GM23338 (cell line): ENCODE measurements around the gene SACM1L. TPM values are rescaled to one million over a fixed set of nuclear protein-coding genes. Genes with fewer than 3 reads are reported as not detected.

ENCODE experiments used
- ATAC-seq: fragments of 200-7000 bp; cut with Tn5 transposase; 3 replicates; pipeline ENCODE4 v1.9.1; 2020
- DNase-seq: peaks from one replicate; pipeline ENCODE4 v3.0.0-alpha.2; 2015; ENCODE audit warnings: low spot score
- H2AFZ ChIP-seq: fragments of 200-600 bp; sonication (generic); 2 replicates; pipeline ENCODE4 v1.8.0; 2016; ENCODE audit warnings: antibody characterized with exemption, mild to moderate bottlenecking, moderate library complexity
- H3F3A ChIP-seq: fragments of 200-600 bp; sonication (generic); replicated peaks from 2 replicates; pipeline ENCODE4 v1.8.0; 2017; ENCODE audit warnings: antibody characterized with exemption, mixed run types, low read depth
- H3K27ac ChIP-seq: fragments of 200-600 bp; sonication (generic); 2 replicates; pipeline ENCODE4 v1.6.1; 2016; ENCODE audit warnings: low read depth
- H3K27me3 ChIP-seq: fragments of 200-600 bp; sonication (generic); 2 replicates; pipeline ENCODE4 v1.8.0; 2016; ENCODE audit warnings: mild to moderate bottlenecking, mixed run types, moderate library complexity; ENCODE audit not compliant: insufficient read depth
- H3K36me3 ChIP-seq: fragments of 200-600 bp; sonication (generic); 2 replicates; pipeline ENCODE4 v1.8.0; 2016; ENCODE audit warnings: mild to moderate bottlenecking; ENCODE audit not compliant: insufficient read depth
- H3K4me1 ChIP-seq: fragments of 200-600 bp; sonication (generic); 2 replicates; pipeline ENCODE4 v1.8.0; 2016; ENCODE audit warnings: mild to moderate bottlenecking, moderate library complexity; ENCODE audit not compliant: insufficient read depth
- H3K4me2 ChIP-seq: fragments of 200-600 bp; sonication (generic); 2 replicates; pipeline ENCODE4 v1.7.1; 2017; ENCODE audit warnings: mixed run types
- H3K4me3 ChIP-seq: fragments of 200-600 bp; sonication (generic); 2 replicates; pipeline ENCODE4 v1.6.1; 2016; ENCODE audit warnings: mixed run types
- H3K79me2 ChIP-seq: fragments of 200-600 bp; sonication (generic); replicated peaks from 2 replicates; pipeline ENCODE4 v1.8.0; 2017; ENCODE audit warnings: mild to moderate bottlenecking; ENCODE audit not compliant: insufficient read depth
- H3K9me2 ChIP-seq: fragments of 200-600 bp; sonication (generic); 2 replicates; pipeline ENCODE4 v1.8.0; 2017; ENCODE audit not compliant: insufficient read depth
- H4K20me1 ChIP-seq: fragments of 200-600 bp; sonication (generic); replicated peaks from 2 replicates; pipeline ENCODE4 v1.8.0; 2017; ENCODE audit warnings: mild to moderate bottlenecking; ENCODE audit not compliant: insufficient read depth
- H3K27ac Mint-ChIP-seq: 2 replicates; pipeline ENCODE4 v1.8.0; 2020; ENCODE audit warnings: inconsistent platforms, mild to moderate bottlenecking, moderate library complexity, mixed read lengths
- H3K27me3 Mint-ChIP-seq: 3 replicates; pipeline ENCODE4 v1.8.0; 2022; ENCODE audit warnings: low read depth, mild to moderate bottlenecking, moderate library complexity, mixed read lengths, inconsistent platforms; ENCODE audit not compliant: insufficient read depth, poor library complexity
- H3K36me3 Mint-ChIP-seq: 3 replicates; pipeline ENCODE4 v1.8.0; 2021; ENCODE audit warnings: low read depth, mild to moderate bottlenecking, inconsistent platforms, moderate library complexity, mixed read lengths
- H3K4me1 Mint-ChIP-seq: 3 replicates; pipeline ENCODE4 v1.8.0; 2020; ENCODE audit warnings: mild to moderate bottlenecking, inconsistent platforms, mixed read lengths
- H3K4me3 Mint-ChIP-seq: 3 replicates; pipeline ENCODE4 v1.8.0; 2021; ENCODE audit warnings: moderate library complexity, mild to moderate bottlenecking, inconsistent platforms, mixed read lengths
- H3K9me3 Mint-ChIP-seq: 3 replicates; pipeline ENCODE4 v1.8.0; 2020; ENCODE audit warnings: moderate library complexity, mild to moderate bottlenecking, inconsistent platforms, mixed read lengths
- EZH2 ChIP-seq: fragments of 200-600 bp; sonication (generic); IDR thresholded peaks from one replicate; pipeline ENCODE4 v1.8.0; 2017; ENCODE audit warnings: antibody characterized with exemption, mild to moderate bottlenecking, low read depth; ENCODE audit not compliant: unreplicated experiment
- EZH2phosphoT487 ChIP-seq: fragments of 200-600 bp; sonication (generic); IDR thresholded peaks from one replicate; pipeline ENCODE4 v1.8.1; 2018; ENCODE audit warnings: antibody characterized with exemption; ENCODE audit not compliant: unreplicated experiment
- STAT1 ChIP-seq: IDR thresholded peaks from one replicate; pipeline ENCODE4 v1.6.1; 2016; ENCODE audit warnings: antibody characterized with exemption; ENCODE audit not compliant: unreplicated experiment
- ZNF114 ChIP-seq: fragments of 250-450 bp; sonication (Bioruptor Pico); IDR thresholded peaks from 2 replicates; pipeline ENCODE4 v1.5.0; 2020; ENCODE audit warnings: mild to moderate bottlenecking, moderate library complexity
- ZNF462 ChIP-seq: fragments of 250-450 bp; sonication (Bioruptor Pico); IDR thresholded peaks from 2 replicates; pipeline ENCODE4 v1.5.0; 2020; ENCODE audit warnings: mild to moderate bottlenecking, moderate library complexity
- polyA plus RNA-seq: library from polyadenylated mRNA; unstranded; fragments of >200 nt; fragmentation: Nextera tagmentation; extraction: Ambion mirVana; gene quantifications from 2 replicates; pipeline ENCODE4 v1.2.1, GENCODE V29; 2016
- total RNA-seq: library from RNA; depleted of rRNA; stranded (reverse); fragments of >200 nt; shearing (Covaris generic); gene quantifications from 2 replicates; pipeline ENCODE4 v1.2.3, GENCODE V29; 2014
- TF ChIP-seq, protein P1 (sequence below): IDR thresholded peaks from one replicate; pipeline ENCODE4 v1.6.1; 2018; ENCODE audit warnings: antibody characterized with exemption; ENCODE audit not compliant: unreplicated experiment
- TF ChIP-seq, protein P2 (sequence below), 2 experiments: fragments of 200-600 bp in 1 of 2; sonication (generic) in 1 of 2; conservative IDR thresholded peaks; 2 replicates each; pipeline versions ENCODE4 v1.5.1 to v1.6.1; 2016 to 2017; ENCODE audit warnings: antibody characterized with exemption in 2 of 2, low read depth in 2 of 2, mild to moderate bottlenecking in 2 of 2, moderate library complexity in 1 of 2
- TF ChIP-seq, protein P3 (sequence below): IDR thresholded peaks from 2 replicates; pipeline ENCODE4 v1.6.1; 2016; ENCODE audit warnings: antibody characterized with exemption

SACM1L gene
- total and polyA plus RNA-seq, 2 experiments from 2014 or later: 43.5 to 97.8 TPM

GRCh38 chr3:45790596-45790995 lies 101.4 kb downstream of the SACM1L start (continued):
- TF ChIP-seq, protein P1, sequence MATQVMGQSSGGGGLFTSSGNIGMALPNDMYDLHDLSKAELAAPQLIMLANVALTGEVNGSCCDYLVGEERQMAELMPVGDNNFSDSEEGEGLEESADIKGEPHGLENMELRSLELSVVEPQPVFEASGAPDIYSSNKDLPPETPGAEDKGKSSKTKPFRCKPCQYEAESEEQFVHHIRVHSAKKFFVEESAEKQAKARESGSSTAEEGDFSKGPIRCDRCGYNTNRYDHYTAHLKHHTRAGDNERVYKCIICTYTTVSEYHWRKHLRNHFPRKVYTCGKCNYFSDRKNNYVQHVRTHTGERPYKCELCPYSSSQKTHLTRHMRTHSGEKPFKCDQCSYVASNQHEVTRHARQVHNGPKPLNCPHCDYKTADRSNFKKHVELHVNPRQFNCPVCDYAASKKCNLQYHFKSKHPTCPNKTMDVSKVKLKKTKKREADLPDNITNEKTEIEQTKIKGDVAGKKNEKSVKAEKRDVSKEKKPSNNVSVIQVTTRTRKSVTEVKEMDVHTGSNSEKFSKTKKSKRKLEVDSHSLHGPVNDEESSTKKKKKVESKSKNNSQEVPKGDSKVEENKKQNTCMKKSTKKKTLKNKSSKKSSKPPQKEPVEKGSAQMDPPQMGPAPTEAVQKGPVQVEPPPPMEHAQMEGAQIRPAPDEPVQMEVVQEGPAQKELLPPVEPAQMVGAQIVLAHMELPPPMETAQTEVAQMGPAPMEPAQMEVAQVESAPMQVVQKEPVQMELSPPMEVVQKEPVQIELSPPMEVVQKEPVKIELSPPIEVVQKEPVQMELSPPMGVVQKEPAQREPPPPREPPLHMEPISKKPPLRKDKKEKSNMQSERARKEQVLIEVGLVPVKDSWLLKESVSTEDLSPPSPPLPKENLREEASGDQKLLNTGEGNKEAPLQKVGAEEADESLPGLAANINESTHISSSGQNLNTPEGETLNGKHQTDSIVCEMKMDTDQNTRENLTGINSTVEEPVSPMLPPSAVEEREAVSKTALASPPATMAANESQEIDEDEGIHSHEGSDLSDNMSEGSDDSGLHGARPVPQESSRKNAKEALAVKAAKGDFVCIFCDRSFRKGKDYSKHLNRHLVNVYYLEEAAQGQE: no peak

DNA sequence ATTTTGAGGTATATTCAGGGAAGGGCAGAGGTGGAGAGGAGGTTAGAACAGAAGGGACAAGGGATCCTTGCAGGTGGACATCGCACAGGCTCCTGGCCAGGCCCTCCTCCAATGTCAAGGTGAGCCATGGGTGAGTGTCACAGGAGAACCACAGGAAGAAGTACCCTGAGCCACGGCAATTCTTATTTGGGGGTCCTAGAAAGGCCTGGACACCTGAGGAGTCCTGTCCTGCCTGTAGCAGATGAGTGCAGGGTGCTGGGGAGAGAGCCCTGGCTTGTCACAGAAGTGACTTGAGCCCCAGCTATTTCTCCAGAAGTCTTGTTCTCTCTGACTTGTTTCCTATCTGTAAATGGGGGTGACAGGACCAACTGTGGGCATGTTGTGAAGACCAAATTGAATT lies 102.8 kb downstream of the SACM1L start:
- no peaks in the 10 kb centered on the region for H3K79me2 ChIP-seq
- peaks cover 20% of the 10 kb centered on the region; the same call in 2 of the 3 replicates for H3K9me3 Mint-ChIP-seq
- H3K27me3 Mint-ChIP-seq: peaks cover 22% of the 10 kb centered on the region
- no peaks in the 10 kb centered on the region for H3K36me3 ChIP-seq
- H3K4me2 ChIP-seq: no peak overlapping the region
- no peak overlapping the region for H2AFZ ChIP-seq
- no peak overlapping the region for H3K4me3 ChIP-seq
- H3K9me2 ChIP-seq: no peaks in the 10 kb centered on the region
- H3K27me3 ChIP-seq: peaks cover 40% of the 10 kb centered on the region
- H3K4me1 ChIP-seq: peaks cover 9% of the 10 kb centered on the region
- no peaks in the 10 kb centered on the region for H4K20me1 ChIP-seq
- H3F3A ChIP-seq: no peaks in the 10 kb centered on the region
- ATAC-seq (no peak), DNase-seq (no peak)
- peaks cover 8% of the 10 kb centered on the region; the same call in 1 of the 3 replicates for H3K36me3 Mint-ChIP-seq
- peaks cover 12% of the 10 kb centered on the region for H3K4me1 Mint-ChIP-seq
- no peak overlapping the region for H3K27ac Mint-ChIP-seq
- H3K4me3 Mint-ChIP-seq: no peak overlapping the region
- no peak overlapping the region for H3K27ac ChIP-seq
- TF ChIP-seq, protein P2, sequence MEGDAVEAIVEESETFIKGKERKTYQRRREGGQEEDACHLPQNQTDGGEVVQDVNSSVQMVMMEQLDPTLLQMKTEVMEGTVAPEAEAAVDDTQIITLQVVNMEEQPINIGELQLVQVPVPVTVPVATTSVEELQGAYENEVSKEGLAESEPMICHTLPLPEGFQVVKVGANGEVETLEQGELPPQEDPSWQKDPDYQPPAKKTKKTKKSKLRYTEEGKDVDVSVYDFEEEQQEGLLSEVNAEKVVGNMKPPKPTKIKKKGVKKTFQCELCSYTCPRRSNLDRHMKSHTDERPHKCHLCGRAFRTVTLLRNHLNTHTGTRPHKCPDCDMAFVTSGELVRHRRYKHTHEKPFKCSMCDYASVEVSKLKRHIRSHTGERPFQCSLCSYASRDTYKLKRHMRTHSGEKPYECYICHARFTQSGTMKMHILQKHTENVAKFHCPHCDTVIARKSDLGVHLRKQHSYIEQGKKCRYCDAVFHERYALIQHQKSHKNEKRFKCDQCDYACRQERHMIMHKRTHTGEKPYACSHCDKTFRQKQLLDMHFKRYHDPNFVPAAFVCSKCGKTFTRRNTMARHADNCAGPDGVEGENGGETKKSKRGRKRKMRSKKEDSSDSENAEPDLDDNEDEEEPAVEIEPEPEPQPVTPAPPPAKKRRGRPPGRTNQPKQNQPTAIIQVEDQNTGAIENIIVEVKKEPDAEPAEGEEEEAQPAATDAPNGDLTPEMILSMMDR (conservative IDR thresholded peaks at IDR 0.05; ENCODE audit: low read depth in 2 of 2): no peak
- TF ChIP-seq STAT1 (no peak), EZH2phosphoT487 (no peak), ZNF462 (CRISPR knock-in tag) (no peak), ZNF114 (CRISPR knock-in tag) (no peak), EZH2 (no peak)
- TF ChIP-seq, protein P1: no peak
- TF ChIP-seq, protein P3, sequence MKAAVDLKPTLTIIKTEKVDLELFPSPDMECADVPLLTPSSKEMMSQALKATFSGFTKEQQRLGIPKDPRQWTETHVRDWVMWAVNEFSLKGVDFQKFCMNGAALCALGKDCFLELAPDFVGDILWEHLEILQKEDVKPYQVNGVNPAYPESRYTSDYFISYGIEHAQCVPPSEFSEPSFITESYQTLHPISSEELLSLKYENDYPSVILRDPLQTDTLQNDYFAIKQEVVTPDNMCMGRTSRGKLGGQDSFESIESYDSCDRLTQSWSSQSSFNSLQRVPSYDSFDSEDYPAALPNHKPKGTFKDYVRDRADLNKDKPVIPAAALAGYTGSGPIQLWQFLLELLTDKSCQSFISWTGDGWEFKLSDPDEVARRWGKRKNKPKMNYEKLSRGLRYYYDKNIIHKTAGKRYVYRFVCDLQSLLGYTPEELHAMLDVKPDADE: no peak
